Testis (tissue), 2 donors: ENCODE results near the gene PSD4.

Experiments used
- CTCF ChIP-seq, 3 experiments: fragments of 450-650 bp in 2 of 3; fragments of 200-600 bp in 1 of 3; sonication (generic) in 1 of 3; IDR thresholded peaks; one replicate each; pipeline ENCODE4 v1.5.1; 2016 to 2019; ENCODE audit warnings: antibody characterized with exemption in 3 of 3, mild to moderate bottlenecking in 2 of 3, moderate library complexity in 1 of 3
- POLR2A ChIP-seq: fragments of 450-650 bp; IDR thresholded peaks from one replicate; pipeline ENCODE4 v1.6.1; 2017; ENCODE audit warnings: antibody characterized with exemption, mild to moderate bottlenecking, moderate library complexity

- TF ChIP-seq CTCF (IDR thresholded peaks at IDR 0.05) (no peak), POLR2A (no peak)
These were observed 10.9 kb downstream of the PSD4 start for GRCh38 chr2:113184531-113185230.
